ENCODE data around the gene ARRB1. TPM values are rescaled to one million over a fixed set of nuclear protein-coding genes. Genes with fewer than 3 reads are reported as not detected.

The ARRB1 gene
- total RNA-seq, 1 experiment from 2014 or later, result 116 TPM

GRCh38 chr11:75307058-75307457 lies 44.4 kb downstream of the ARRB1 start:
- H3K4me1 ChIP-seq, result peaks cover 7% of the 10 kb centered on the region
- H3K9me3 ChIP-seq, result no peaks in the 10 kb centered on the region
- H3K27me3 ChIP-seq (replicated peaks; ENCODE audit: control insufficient read depth, insufficient read depth, low read length), result no peaks in the 10 kb centered on the region
- peaks cover 33% of the 10 kb centered on the region for H3K4me1 Mint-ChIP-seq (ENCODE audit: low read depth, unreplicated experiment)
- BruUV-seq (replicated peaks), result no TSS peak
- no peaks in the 10 kb centered on the region for H3K27me3 Mint-ChIP-seq (ENCODE audit: insufficient read depth, unreplicated experiment)
- no peak for TF ChIP-seq CTCF (IDR thresholded peaks at IDR 0.05; ENCODE audit: insufficient read depth in 1 of 2, low read depth in 1 of 2, low read length in 1 of 2, severe bottlenecking in 1 of 2, unreplicated experiment in 1 of 2)
- CTCF ChIA-PET, result interaction anchor here (1.2 to 2.0 kb wide), 2 partner anchors 27 to 80 kb away, joined by 3 to 5 read pairs; no protein-coding TSS in a partner anchor
- no peaks in the 10 kb centered on the region for H3K36me3 ChIP-seq (ENCODE audit: control insufficient read depth, insufficient read depth, low read length)
- H3K9me3 Mint-ChIP-seq (ENCODE audit: unreplicated experiment), result no peaks in the 10 kb centered on the region
- peaks cover 8% of the 10 kb centered on the region for H3K36me3 Mint-ChIP-seq (ENCODE audit: insufficient read depth, unreplicated experiment)
- no peak overlapping the region for H3K27ac Mint-ChIP-seq (ENCODE audit: unreplicated experiment)
- POLR2A ChIA-PET, result no interaction called here
- H3K4me3 ChIP-seq (ENCODE audit: low read depth, low read length), result no peak overlapping the region
- no peak overlapping the region for H3K4me3 Mint-ChIP-seq (ENCODE audit: unreplicated experiment)
- no peak for DNase-seq
- intact Hi-C loops (cut with micrococcal nuclease; ENCODE audit: unreplicated experiment), result no loop called here

GRCh38 chr11:75306529-75306928 lies 44.9 kb downstream of the ARRB1 start:
- no peaks in the 10 kb centered on the region for H3K36me3 ChIP-seq (ENCODE audit: control insufficient read depth, insufficient read depth, low read length)
- Mint-ChIP-seq H3K36me3 (ENCODE audit: insufficient read depth, unreplicated experiment) (peaks cover 8% of the 10 kb centered on the region), H3K27ac (ENCODE audit: unreplicated experiment) (no peak overlapping the region), H3K9me3 (ENCODE audit: unreplicated experiment) (no peaks in the 10 kb centered on the region), H3K27me3 (ENCODE audit: insufficient read depth, unreplicated experiment) (no peaks in the 10 kb centered on the region), H3K4me1 (ENCODE audit: low read depth, unreplicated experiment) (peaks cover 28% of the 10 kb centered on the region), H3K4me3 (ENCODE audit: unreplicated experiment) (no peak overlapping the region)
- peaks cover 2% of the 10 kb centered on the region for H3K4me1 ChIP-seq
- H3K9me3 ChIP-seq, result no peaks in the 10 kb centered on the region
- no peak for DNase-seq
- intact Hi-C loops (cut with micrococcal nuclease; ENCODE audit: unreplicated experiment), result no loop called here
- no peaks in the 10 kb centered on the region for H3K27me3 ChIP-seq (replicated peaks; ENCODE audit: control insufficient read depth, insufficient read depth, low read length)
- BruUV-seq (replicated peaks), result no TSS peak
- ChIA-PET CTCF (interaction anchor here (2.0 kb wide), 1 partner anchor 27 kb away, joined by 5 read pairs; no protein-coding TSS in a partner anchor), POLR2A (no interaction called here)
- TF ChIP-seq CTCF (IDR thresholded peaks at IDR 0.05; ENCODE audit: insufficient read depth in 1 of 2, low read depth in 1 of 2, low read length in 1 of 2, severe bottlenecking in 1 of 2, unreplicated experiment in 1 of 2), result no peak
- no peak overlapping the region for H3K4me3 ChIP-seq (ENCODE audit: low read depth, low read length)

GRCh38 chr11:75305993-75306392 lies 45.5 kb downstream of the ARRB1 start:
- intact Hi-C loops (cut with micrococcal nuclease; ENCODE audit: unreplicated experiment), result no loop called here
- Mint-ChIP-seq H3K36me3 (ENCODE audit: insufficient read depth, unreplicated experiment) (peaks cover 8% of the 10 kb centered on the region), H3K27ac (ENCODE audit: unreplicated experiment) (no peak overlapping the region), H3K4me3 (ENCODE audit: unreplicated experiment) (no peak overlapping the region), H3K9me3 (ENCODE audit: unreplicated experiment) (no peaks in the 10 kb centered on the region), H3K4me1 (ENCODE audit: low read depth, unreplicated experiment) (peaks cover 24% of the 10 kb centered on the region), H3K27me3 (ENCODE audit: insufficient read depth, unreplicated experiment) (no peaks in the 10 kb centered on the region)
- no peak for TF ChIP-seq CTCF (IDR thresholded peaks at IDR 0.05; ENCODE audit: insufficient read depth in 1 of 2, low read depth in 1 of 2, low read length in 1 of 2, severe bottlenecking in 1 of 2, unreplicated experiment in 1 of 2)
- BruUV-seq (replicated peaks), result no TSS peak
- no peak for DNase-seq
- peaks cover 4% of the 10 kb centered on the region; the same call in 1 of the 2 replicates for H3K4me1 ChIP-seq
- H3K4me3 ChIP-seq (ENCODE audit: low read depth, low read length), result no peak overlapping the region
- no peaks in the 10 kb centered on the region for H3K36me3 ChIP-seq (ENCODE audit: control insufficient read depth, insufficient read depth, low read length)
- H3K9me3 ChIP-seq, result no peaks in the 10 kb centered on the region
- ChIA-PET CTCF (no interaction called here), POLR2A (no interaction called here)
- H3K27me3 ChIP-seq (replicated peaks; ENCODE audit: control insufficient read depth, insufficient read depth, low read length), result no peaks in the 10 kb centered on the region

All from Caco-2 (cell line).